B cell (primary cell): ENCODE measurements around the gene INCA1. TPM values are rescaled to one million over a fixed set of nuclear protein-coding genes. Genes with fewer than 3 reads are reported as not detected.

Source experiments
- ATAC-seq: fragments of 200-7000 bp; cut with Tn5 transposase; one replicate; pipeline ENCODE4 v1.10.0; 2021; ENCODE audit warnings: low read depth, mild to moderate bottlenecking, moderate number of reproducible peaks, moderate library complexity
- CTCF ChIA-PET: fragments of 350-600 bp; sonication (Branson Sonifier 250); formaldehyde crosslinking; loops from one replicate; lab custom pipeline; 2021; ENCODE audit warnings: antibody characterized with exemption, inconsistent platforms; lab: Charles Lee
- POLR2A ChIA-PET: fragments of 350-600 bp; sonication (Branson Sonifier 250); formaldehyde crosslinking; loops from one replicate; lab custom pipeline; 2021; ENCODE audit warnings: antibody characterized with exemption; lab: Charles Lee
- DNase-seq: peaks from one replicate; pipeline ENCODE4 v3.0.0; 2013
- H2AFZ ChIP-seq: 2 replicates; pipeline ENCODE4 v1.6.1; 2012; ENCODE audit warnings: mild to moderate bottlenecking, low read depth, low read length; ENCODE audit not compliant: insufficient read depth, poor library complexity, severe bottlenecking
- H3K27ac ChIP-seq, 2 donors: 1 replicate in 1 of 2; 2 replicates in 1 of 2; pipeline ENCODE4 v1.5.1; 2012 to 2013; ENCODE audit warnings: low read length in 2 of 2, mild to moderate bottlenecking in 2 of 2, moderate library complexity in 1 of 2
- H3K27me3 ChIP-seq, 4 experiments: fragments of 200-600 bp in 1 of 4; sonication (generic) in 1 of 4; replicated peaks in 1 of 4; 1 replicate in 2 of 4; 2 replicates in 2 of 4; pipeline versions ENCODE4 v1.6.1 to v1.7.0; 2013 to 2016; ENCODE audit warnings: low read length in 3 of 4, mild to moderate bottlenecking in 2 of 4, mixed read lengths in 1 of 4, moderate library complexity in 1 of 4; ENCODE audit not compliant: insufficient read depth in 4 of 4, control insufficient read depth in 3 of 4; ENCODE audit errors: control extremely low read depth in 1 of 4
- H3K36me3 ChIP-seq, 2 experiments: replicated peaks in 1 of 2; 1 replicate in 1 of 2; 2 replicates in 1 of 2; pipeline versions ENCODE4 v1.6.1 to v1.7.1; 2013; ENCODE audit warnings: low read length in 1 of 2; ENCODE audit not compliant: insufficient read depth in 2 of 2, control insufficient read depth in 1 of 2; ENCODE audit errors: control extremely low read depth in 1 of 2, extremely low read depth in 1 of 2
- H3K4me1 ChIP-seq, 2 donors: fragments of 200-600 bp in 1 of 2; sonication (generic) in 1 of 2; 1 replicate in 1 of 2; 2 replicates in 1 of 2; pipeline versions ENCODE4 v1.5.1 to v1.6.1; 2013 to 2017; ENCODE audit warnings: low read length in 2 of 2; ENCODE audit not compliant: control insufficient read depth in 2 of 2, insufficient read depth in 2 of 2
- H3K4me2 ChIP-seq: replicated peaks from 2 replicates; pipeline ENCODE3; 2012; ENCODE audit warnings: mild to moderate bottlenecking, low read depth, low read length; ENCODE audit not compliant: poor library complexity, severe bottlenecking
- H3K4me3 ChIP-seq, 5 experiments: fragments of 200-600 bp in 1 of 5; sonication (generic) in 1 of 5; 1 replicate in 3 of 5; 2 replicates in 2 of 5; pipeline versions ENCODE4 v1.5.1 to v1.7.0; 2011 to 2016; ENCODE audit warnings: low read length in 4 of 5, mild to moderate bottlenecking in 4 of 5, low read depth in 2 of 5, control low read depth in 1 of 5, moderate library complexity in 1 of 5; ENCODE audit not compliant: insufficient read depth in 1 of 5; ENCODE audit errors: control extremely low read depth in 1 of 5, extremely low read depth in 1 of 5
- H3K79me2 ChIP-seq: fragments of 200-600 bp; sonication (generic); one replicate; pipeline ENCODE4 v1.6.0; 2016; ENCODE audit warnings: low read length; ENCODE audit not compliant: control insufficient read depth, insufficient read depth
- H3K9ac ChIP-seq: fragments of 200-600 bp; sonication (generic); 2 replicates; pipeline ENCODE4 v1.6.1; 2017; ENCODE audit warnings: mild to moderate bottlenecking, low read length, moderate library complexity
- H3K9me3 ChIP-seq, 3 donors: one replicate each; pipeline versions ENCODE4 v1.6.1 to v1.7.1; 2013; ENCODE audit warnings: low read length in 2 of 3; ENCODE audit not compliant: control insufficient read depth in 2 of 3, insufficient read depth in 1 of 3; ENCODE audit errors: control extremely low read depth in 1 of 3
- H4K20me1 ChIP-seq: 2 replicates; pipeline ENCODE4 v1.6.0; 2012; ENCODE audit warnings: mild to moderate bottlenecking, low read length; ENCODE audit not compliant: insufficient read depth, control insufficient read depth, poor library complexity, severe bottlenecking
- H3K27ac Mint-ChIP-seq: one replicate; pipeline ENCODE4 v1.8.0; 2021; ENCODE audit warnings: mixed read lengths
- H3K27me3 Mint-ChIP-seq: one replicate; pipeline ENCODE4 v1.8.0; 2021; ENCODE audit warnings: mixed read lengths
- H3K4me1 Mint-ChIP-seq: one replicate; pipeline ENCODE4 v1.8.0; 2021; ENCODE audit warnings: mixed read lengths
- H3K4me3 Mint-ChIP-seq: one replicate; pipeline ENCODE4 v1.8.0; 2021; ENCODE audit warnings: mixed read lengths
- H3K9me3 Mint-ChIP-seq: one replicate; pipeline ENCODE4 v1.8.0; 2022; ENCODE audit warnings: mixed read lengths; ENCODE audit not compliant: insufficient read depth
- EZH2 ChIP-seq: IDR thresholded peaks from 2 replicates; pipeline ENCODE4 v1.6.1; 2012; ENCODE audit warnings: borderline replicate concordance, low read depth, mild to moderate bottlenecking, moderate library complexity, low read length; ENCODE audit not compliant: insufficient read depth, poor library complexity, severe bottlenecking
- WGBS: methylation state at CpG from one replicate; pipeline ENCODE4 v1.1.5; 2013; ENCODE audit warnings: missing lambda C conversion rate; ENCODE audit not compliant: insufficient coverage; 5-methylcytosine and 5-hydroxymethylcytosine counted together
- intact Hi-C: fragments of 100-400 bp; cut with micrococcal nuclease; formaldehyde crosslinking; loops from one replicate; pipeline ENCODE4 v1.10.0; 2022
- polyA plus RNA-seq: library from polyadenylated mRNA; depleted of rRNA; stranded (reverse); fragments of >200 nt; gene quantifications from 2 replicates; pipeline ENCODE4 v1.2.3, GENCODE V29; 2012
- total RNA-seq, 2 donors: library from RNA; stranded (reverse); fragments of 120-200 nt in 1 of 2; gene quantifications; 1 replicate in 1 of 2; 2 replicates in 1 of 2; pipeline versions ENCODE4 v1.2.3 to v1.2.4, GENCODE V29; 2013 to 2022

The INCA1 gene
- total and polyA plus RNA-seq, 2 donors (not counting 1 experiment from before 2014, with no cell fraction given), result 0.30 to 0.60 TPM

- Histone ChIP-seq H2AFZ (no peak overlapping the region), H3K27ac (no peak overlapping the region), H3K9me3 (no peaks in the 10 kb centered on the region), H3K4me1 (peaks cover 12 to 14% of the 10 kb centered on the region in 2 donors), H3K36me3 (peaks cover 0 to 60% of the 10 kb centered on the region in 2 experiments), H3K27me3 (no peaks in the 10 kb centered on the region), H3K79me2 (peaks cover 7% of the 10 kb centered on the region), H3K9ac (no peak overlapping the region), H3K4me2 (no peak overlapping the region), H4K20me1 (no peaks in the 10 kb centered on the region), H3K4me3 (no peak overlapping the region)
- ATAC-seq (no peak), DNase-seq (no peak)
- TF ChIP-seq EZH2, result no peak
- Mint-ChIP-seq H3K4me3 (no peak overlapping the region), H3K27me3 (no peaks in the 10 kb centered on the region), H3K9me3 (no peaks in the 10 kb centered on the region), H3K4me1 (peaks cover 16% of the 10 kb centered on the region), H3K27ac (no peak overlapping the region)
- ChIA-PET POLR2A (no interaction called here), CTCF (interaction anchor here (0.6 to 1.9 kb wide), 3 partner anchors 65 to 89 kb away, joined by 3 to 5 read pairs (median 4); partner anchors contain the start of gene CHRNE)
- 98% methylated on average over 5 of the region's 9 CpGs for WGBS
- intact Hi-C loops, result no loop called here
These were observed 23.1 kb downstream of the INCA1 start for GRCh38 chr17:4974115-4974670.

DNA sequence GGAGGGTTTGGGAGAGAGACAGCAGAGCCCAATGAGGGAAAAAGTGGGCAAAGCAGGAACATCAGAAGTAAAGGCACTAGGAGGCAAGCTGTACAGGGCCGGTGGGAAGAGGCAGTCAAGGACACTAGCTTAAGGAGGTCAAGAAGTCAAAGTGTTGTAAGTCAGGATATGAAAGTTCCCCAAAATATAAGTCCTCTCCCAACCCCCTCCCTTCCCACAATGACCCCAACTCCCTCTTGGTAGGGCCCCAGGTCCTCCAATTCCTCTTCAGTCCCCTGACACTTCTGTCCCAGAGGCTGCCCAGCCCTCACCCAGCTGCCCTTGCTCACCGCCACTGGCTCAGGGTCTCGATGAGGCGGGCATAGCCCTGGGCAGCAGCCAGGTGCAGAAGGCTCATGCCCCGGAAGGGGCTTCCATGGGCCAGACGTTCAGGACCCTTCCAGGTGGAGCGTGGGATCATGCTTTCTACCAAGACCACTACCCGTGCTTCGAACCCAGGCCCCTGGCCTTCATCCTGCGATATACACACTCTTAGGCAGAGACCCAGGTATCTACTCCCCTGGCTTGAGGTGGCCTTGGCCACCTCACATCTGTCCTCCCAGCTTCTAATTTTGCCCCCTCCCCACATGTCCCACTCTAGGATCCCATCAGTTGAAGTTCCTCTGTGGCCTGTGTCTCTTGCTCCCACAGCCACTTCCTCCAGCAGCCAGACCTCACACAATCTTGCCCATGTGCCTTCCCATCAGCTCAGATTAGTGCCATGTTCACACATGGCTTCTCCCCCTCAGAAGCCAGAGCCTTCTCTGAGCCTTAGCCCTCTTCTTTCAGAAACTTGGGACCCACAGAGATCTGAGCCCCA, 23.8 kb downstream of the INCA1 start:
- CTCF ChIA-PET, result interaction anchor here (1.4 kb wide), 2 partner anchors 70 to 88 kb away, joined by 4 read pairs; partner anchors contain the start of gene CHRNE
- intact Hi-C loops, result no loop called here
- Histone ChIP-seq H3K9ac (no peak overlapping the region), H2AFZ (no peak overlapping the region), H3K4me2 (no peak overlapping the region), H3K4me3 (no peak overlapping the region), H4K20me1 (no peaks in the 10 kb centered on the region), H3K4me1 (peaks cover 10 to 13% of the 10 kb centered on the region in 2 donors), H3K9me3 (no peaks in the 10 kb centered on the region), H3K27me3 (no peaks in the 10 kb centered on the region), H3K27ac (no peak overlapping the region), H3K36me3 (peaks cover 0 to 60% of the 10 kb centered on the region in 2 experiments), H3K79me2 (peaks cover 13% of the 10 kb centered on the region)
- no peak overlapping the region for H3K27ac Mint-ChIP-seq
- POLR2A ChIA-PET, result interaction anchor here (0.5 kb wide), 1 partner anchor 43 kb away, joined by 8 read pairs; no protein-coding TSS in a partner anchor
- WGBS, result 98% methylated on average over 9 of the region's 10 CpGs
- H3K27me3 Mint-ChIP-seq, result no peaks in the 10 kb centered on the region
- TF ChIP-seq EZH2, result no peak
- DNase-seq (no peak), ATAC-seq (no peak)
- peaks cover 10% of the 10 kb centered on the region for H3K4me1 Mint-ChIP-seq
- H3K4me3 Mint-ChIP-seq, result no peak overlapping the region
- H3K9me3 Mint-ChIP-seq, result no peaks in the 10 kb centered on the region
